HepG2 (cell line): ENCODE measurements around the gene PLEKHH3. TPM values are rescaled to one million over a fixed set of nuclear protein-coding genes. Genes with fewer than 3 reads are reported as not detected.

Experiments used
- ADNP ChIP-seq: sonication (generic); formaldehyde crosslinking; IDR thresholded peaks from 2 replicates; pipeline ENCODE4 v1.4.0; 2020; ENCODE audit warnings: missing genetic modification reagents
- AHR ChIP-seq: IDR thresholded peaks from 2 replicates; pipeline ENCODE4 v1.6.1; 2018; ENCODE audit warnings: missing genetic modification reagents, missing compliant biosample characterization
- CHD2 ChIP-seq: IDR thresholded peaks from 2 replicates; pipeline ENCODE4 v1.6.1; 2011; ENCODE audit warnings: low read depth, low read length, improper control_type of control experiment
- DNMT3B ChIP-seq: conservative IDR thresholded peaks from 2 replicates; pipeline ENCODE4 v1.6.1; 2016; ENCODE audit warnings: missing biosample characterization, control low read depth
- GTF2F1 ChIP-seq: fragments of 150-350 bp; IDR thresholded peaks from 2 replicates; pipeline ENCODE4 v1.6.1; 2014; ENCODE audit warnings: low read length
- HIVEP1 ChIP-seq: sonication (generic); formaldehyde crosslinking; IDR thresholded peaks from 2 replicates; pipeline ENCODE4 v1.4.0; 2020; ENCODE audit warnings: mild to moderate bottlenecking, missing genetic modification reagents
- MZF1 ChIP-seq: sonication (generic); formaldehyde crosslinking; IDR thresholded peaks from 2 replicates; pipeline ENCODE4 v1.8.1; 2023; ENCODE audit warnings: mild to moderate bottlenecking, missing genetic modification reagents, borderline replicate concordance
- NFIB ChIP-seq: sonication (generic); formaldehyde crosslinking; IDR thresholded peaks from 2 replicates; pipeline ENCODE4 v1.9.0; 2021; ENCODE audit warnings: missing genetic modification reagents, mild to moderate bottlenecking, borderline replicate concordance
- RCOR2 ChIP-seq: IDR thresholded peaks from 2 replicates; pipeline ENCODE4 v1.6.1; 2016; ENCODE audit warnings: missing biosample characterization, missing genetic modification reagents
- SALL2 ChIP-seq: sonication (generic); formaldehyde crosslinking; IDR thresholded peaks from 2 replicates; pipeline ENCODE4 v1.8.1; 2023; ENCODE audit warnings: mild to moderate bottlenecking, missing genetic modification reagents, inconsistent platforms
- TCF12 ChIP-seq, 2 experiments: fragments of 450-650 bp in 1 of 2; sonication (generic) in 1 of 2; formaldehyde crosslinking in 1 of 2; IDR thresholded peaks; 2 replicates each; pipeline versions ENCODE4 v1.6.1 to v1.8.0; 2017 to 2022; ENCODE audit warnings: antibody characterized with exemption in 1 of 2, mild to moderate bottlenecking in 1 of 2, missing genetic modification reagents in 1 of 2, moderate library complexity in 1 of 2
- XBP1 ChIP-seq: sonication (generic); formaldehyde crosslinking; IDR thresholded peaks from 2 replicates; pipeline ENCODE4 v1.5.0; 2020; ENCODE audit warnings: missing genetic modification reagents
- YEATS4 ChIP-seq: sonication (generic); formaldehyde crosslinking; IDR thresholded peaks from 2 replicates; pipeline ENCODE4 v1.4.0; 2020; ENCODE audit warnings: missing genetic modification reagents, borderline replicate concordance
- ZC3H13 ChIP-seq: sonication (generic); formaldehyde crosslinking; IDR thresholded peaks from 2 replicates; pipeline ENCODE4 v1.8.1; 2023; ENCODE audit warnings: mild to moderate bottlenecking, missing genetic modification reagents, moderate library complexity
- ZFP41 ChIP-seq: sonication (generic); formaldehyde crosslinking; IDR thresholded peaks from 2 replicates; pipeline ENCODE4 v1.4.0; 2020; ENCODE audit warnings: mild to moderate bottlenecking, missing genetic modification reagents, borderline replicate concordance
- ZNF432 ChIP-seq: sonication (generic); formaldehyde crosslinking; IDR thresholded peaks from 2 replicates; pipeline ENCODE4 v1.5.0; 2020; ENCODE audit warnings: missing genetic modification reagents, mild to moderate bottlenecking, borderline replicate concordance
- ZNF552 ChIP-seq: sonication (generic); formaldehyde crosslinking; IDR thresholded peaks from 2 replicates; pipeline ENCODE4 v1.9.0; 2022; ENCODE audit warnings: missing genetic modification reagents, mild to moderate bottlenecking, borderline replicate concordance
- ZNF567 ChIP-seq: sonication (generic); formaldehyde crosslinking; IDR thresholded peaks from 2 replicates; pipeline ENCODE4 v1.8.1; 2023; ENCODE audit warnings: mild to moderate bottlenecking, missing genetic modification reagents, borderline replicate concordance
- ZNF788 ChIP-seq: sonication (generic); formaldehyde crosslinking; IDR thresholded peaks from 2 replicates; pipeline ENCODE4 v1.5.0; 2020; ENCODE audit warnings: mild to moderate bottlenecking, missing genetic modification reagents, borderline replicate concordance
- ZNF816 ChIP-seq: sonication (generic); formaldehyde crosslinking; IDR thresholded peaks from 2 replicates; pipeline ENCODE4 v1.8.0; 2022; ENCODE audit warnings: missing genetic modification reagents, mild to moderate bottlenecking, borderline replicate concordance
- ZNF850 ChIP-seq: sonication (generic); formaldehyde crosslinking; conservative IDR thresholded peaks from 2 replicates; pipeline ENCODE4 v1.9.0; 2021; ENCODE audit warnings: mild to moderate bottlenecking, missing genetic modification reagents
- ZNF883 ChIP-seq: sonication (generic); formaldehyde crosslinking; IDR thresholded peaks from 2 replicates; pipeline ENCODE4 v1.5.1; 2020; ENCODE audit warnings: mild to moderate bottlenecking, missing genetic modification reagents; ENCODE audit errors: not compliant biosample characterization
- ZNF891 ChIP-seq: sonication (generic); formaldehyde crosslinking; IDR thresholded peaks from 2 replicates; pipeline ENCODE4 v1.5.0; 2020; ENCODE audit warnings: mild to moderate bottlenecking, missing genetic modification reagents
- polyA plus RNA-seq, 8 experiments: library from polyadenylated mRNA; depleted of rRNA in 3 of 8; stranded (reverse) in 7 of 8; unstranded in 1 of 8; fragments of >200 nt; fragmentation: Illumina TruSeq in 4 of 8; extraction: Trizol in 4 of 8; gene quantifications; 2 replicates each; pipeline versions ENCODE4 v1.2.1 to v1.2.3, GENCODE V29; 2011 to 2016; ENCODE audit warnings: low read depth in 4 of 8, missing spikeins in 1 of 8, mixed read lengths in 1 of 8; ENCODE audit not compliant: insufficient read depth in 1 of 8
- total RNA-seq, 5 experiments: library from RNA; depleted of rRNA; stranded (reverse); fragments of >200 nt; fragmentation: Illumina TruSeq; extraction: Trizol; gene quantifications; 2 replicates each; pipeline ENCODE4 v1.2.3, GENCODE V29; 2016; ENCODE audit warnings: low read depth in 1 of 5
- TF ChIP-seq, protein P1 (sequence below): sonication (generic); formaldehyde crosslinking; IDR thresholded peaks from 2 replicates; pipeline ENCODE4 v1.8.0; 2022; ENCODE audit warnings: low read depth, missing genetic modification reagents
- TF ChIP-seq, protein P2 (sequence below): sonication (generic); formaldehyde crosslinking; IDR thresholded peaks from 2 replicates; pipeline ENCODE4 v1.5.0; 2020; ENCODE audit warnings: missing genetic modification reagents
- TF ChIP-seq, protein P3 (sequence below): sonication (generic); formaldehyde crosslinking; IDR thresholded peaks from 2 replicates; pipeline ENCODE4 v1.4.0; 2020; ENCODE audit warnings: mild to moderate bottlenecking, low read depth, missing genetic modification reagents
- TF ChIP-seq, protein P4 (sequence below): IDR thresholded peaks from 2 replicates; pipeline ENCODE4 v1.6.1; 2016; ENCODE audit warnings: missing biosample characterization, missing genetic modification reagents, low read depth

PLEKHH3 gene
- total and polyA plus RNA-seq, 2 of the 13 experiments (the other 11 are each of a cell fraction or from before 2014, with no cell fraction given): 6.0 to 19.9 TPM

DNA sequence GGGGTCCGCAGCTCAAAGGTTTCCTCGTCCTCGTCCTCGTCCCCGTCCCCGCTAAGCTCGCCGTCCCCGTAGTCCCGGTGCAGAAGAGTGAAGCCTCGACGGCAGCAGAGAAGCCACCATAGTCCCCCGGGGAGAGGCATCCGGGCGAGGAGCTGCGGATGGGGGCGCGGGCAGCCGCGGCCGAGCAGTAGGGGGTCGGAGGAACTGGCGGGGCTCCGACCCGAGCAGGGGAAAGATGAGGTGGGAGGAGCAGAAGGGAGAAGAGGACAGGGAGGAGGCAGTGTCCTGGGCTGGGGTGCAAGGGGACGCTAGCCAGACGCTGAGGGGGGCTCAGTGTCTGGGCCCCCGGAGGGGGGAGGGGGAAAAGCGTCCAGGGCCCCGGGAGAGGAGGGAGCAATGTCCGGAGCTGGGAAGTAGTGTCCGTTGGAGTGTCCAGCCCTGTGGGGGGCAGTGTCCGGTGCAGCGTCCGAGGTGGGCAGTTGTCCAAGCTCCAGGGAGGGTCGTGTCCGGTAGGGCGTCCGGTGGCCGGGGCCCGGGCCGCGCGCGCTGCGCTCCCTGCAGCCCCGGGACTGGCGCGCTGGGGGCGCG, at the start of gene PLEKHH3 (continued):
- TF ChIP-seq YEATS4 (CRISPR knock-in tag) (no peak; the same call in 1 of the 2 replicates), ZNF850 (CRISPR knock-in tag) (no peak), GTF2F1 (no peak), ZFP41 (CRISPR knock-in tag) (no peak), ZC3H13 (CRISPR knock-in tag) (no peak), RCOR2 (no peak), SALL2 (CRISPR knock-in tag) (peak; percentile 72), ZNF552 (CRISPR knock-in tag) (no peak), HIVEP1 (CRISPR knock-in tag) (peak; percentile 43; the same call in 1 of the 2 replicates), MZF1 (CRISPR knock-in tag) (0 out of 2 replicates have a peak, but pooled peaks have one; percentile 21), ZNF816 (no peak), ZNF788 (CRISPR knock-in tag) (no peak; the same call in 1 of the 2 replicates), AHR (CRISPR knock-in tag) (no peak), ZNF883 (peak; percentile 89), ZNF567 (CRISPR knock-in tag) (no peak), ADNP (no peak), CHD2 (0 out of 2 replicates have a peak, but pooled peaks have one; percentile 20), NFIB (CRISPR knock-in tag) (no peak), ZNF891 (CRISPR knock-in tag) (peak; percentile 58; the same call in 1 of the 2 replicates), XBP1 (CRISPR knock-in tag) (peak; percentile 31; the same call in 1 of the 2 replicates), TCF12 (IDR thresholded peaks at IDR 0.05) (no peak), TCF12 (CRISPR knock-in tag; IDR thresholded peaks at IDR 0.05) (peak; percentile 71), DNMT3B (CRISPR knock-in tag) (no peak), ZNF432 (CRISPR knock-in tag) (no peak)
- TF ChIP-seq, protein P1, sequence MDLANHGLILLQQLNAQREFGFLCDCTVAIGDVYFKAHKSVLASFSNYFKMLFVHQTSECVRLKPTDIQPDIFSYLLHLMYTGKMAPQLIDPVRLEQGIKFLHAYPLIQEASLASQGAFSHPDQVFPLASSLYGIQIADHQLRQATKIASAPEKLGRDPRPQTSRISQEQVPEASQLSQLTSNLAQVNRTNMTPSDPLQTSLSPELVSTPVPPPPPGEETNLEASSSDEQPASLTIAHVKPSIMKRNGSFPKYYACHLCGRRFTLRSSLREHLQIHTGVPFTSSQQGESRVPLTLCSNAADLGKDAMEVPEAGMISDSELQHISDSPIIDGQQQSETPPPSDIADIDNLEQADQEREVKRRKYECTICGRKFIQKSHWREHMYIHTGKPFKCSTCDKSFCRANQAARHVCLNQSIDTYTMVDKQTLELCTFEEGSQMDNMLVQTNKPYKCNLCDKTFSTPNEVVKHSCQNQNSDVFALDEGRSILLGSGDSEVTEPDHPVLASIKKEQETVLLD (CRISPR knock-in tag): peak; percentile 63; the same call in 1 of the 2 replicates
- TF ChIP-seq, protein P2, sequence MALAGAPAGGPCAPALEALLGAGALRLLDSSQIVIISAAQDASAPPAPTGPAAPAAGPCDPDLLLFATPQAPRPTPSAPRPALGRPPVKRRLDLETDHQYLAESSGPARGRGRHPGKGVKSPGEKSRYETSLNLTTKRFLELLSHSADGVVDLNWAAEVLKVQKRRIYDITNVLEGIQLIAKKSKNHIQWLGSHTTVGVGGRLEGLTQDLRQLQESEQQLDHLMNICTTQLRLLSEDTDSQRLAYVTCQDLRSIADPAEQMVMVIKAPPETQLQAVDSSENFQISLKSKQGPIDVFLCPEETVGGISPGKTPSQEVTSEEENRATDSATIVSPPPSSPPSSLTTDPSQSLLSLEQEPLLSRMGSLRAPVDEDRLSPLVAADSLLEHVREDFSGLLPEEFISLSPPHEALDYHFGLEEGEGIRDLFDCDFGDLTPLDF (CRISPR knock-in tag): no peak
- TF ChIP-seq, protein P3, sequence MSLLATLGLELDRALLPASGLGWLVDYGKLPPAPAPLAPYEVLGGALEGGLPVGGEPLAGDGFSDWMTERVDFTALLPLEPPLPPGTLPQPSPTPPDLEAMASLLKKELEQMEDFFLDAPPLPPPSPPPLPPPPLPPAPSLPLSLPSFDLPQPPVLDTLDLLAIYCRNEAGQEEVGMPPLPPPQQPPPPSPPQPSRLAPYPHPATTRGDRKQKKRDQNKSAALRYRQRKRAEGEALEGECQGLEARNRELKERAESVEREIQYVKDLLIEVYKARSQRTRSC (CRISPR knock-in tag): 0 out of 2 replicates have a peak, but pooled peaks have one; percentile 56
- TF ChIP-seq, protein P4, sequence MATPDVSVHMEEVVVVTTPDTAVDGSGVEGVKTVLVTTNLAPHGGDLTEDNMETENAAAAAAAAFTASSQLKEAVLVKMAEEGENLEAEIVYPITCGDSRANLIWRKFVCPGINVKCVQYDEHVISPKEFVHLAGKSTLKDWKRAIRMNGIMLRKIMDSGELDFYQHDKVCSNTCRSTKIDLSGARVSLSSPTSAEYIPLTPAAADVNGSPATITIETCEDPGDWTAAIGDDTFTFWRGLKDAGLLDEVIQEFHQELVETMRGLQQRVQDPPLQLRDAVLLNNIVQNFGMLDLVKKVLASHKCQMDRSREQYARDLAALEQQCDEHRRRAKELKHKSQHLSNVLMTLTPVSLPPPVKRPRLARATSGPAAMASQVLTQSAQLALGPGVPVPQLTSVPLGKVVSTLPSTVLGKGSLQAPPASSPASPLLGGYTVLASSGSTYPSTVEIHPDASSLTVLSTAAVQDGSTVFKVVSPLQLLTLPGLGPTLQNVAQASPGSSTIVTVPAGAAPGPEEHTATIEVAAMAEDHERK (CRISPR knock-in tag): no peak
